SW 1271 (cell line): ENCODE measurements around the gene PDGFA.
"Not testable (repeated sequence)": the region's sequence is repeated elsewhere in the genome, so short reads cannot be mapped to it uniquely, and the experiment has no call there.

Source experiments
- DNase-seq, 2 experiments: peaks; one replicate each; lab custom pipeline; 2025; lab: John Stamatoyannopoulos, UW

The PDGFA gene

DNA sequence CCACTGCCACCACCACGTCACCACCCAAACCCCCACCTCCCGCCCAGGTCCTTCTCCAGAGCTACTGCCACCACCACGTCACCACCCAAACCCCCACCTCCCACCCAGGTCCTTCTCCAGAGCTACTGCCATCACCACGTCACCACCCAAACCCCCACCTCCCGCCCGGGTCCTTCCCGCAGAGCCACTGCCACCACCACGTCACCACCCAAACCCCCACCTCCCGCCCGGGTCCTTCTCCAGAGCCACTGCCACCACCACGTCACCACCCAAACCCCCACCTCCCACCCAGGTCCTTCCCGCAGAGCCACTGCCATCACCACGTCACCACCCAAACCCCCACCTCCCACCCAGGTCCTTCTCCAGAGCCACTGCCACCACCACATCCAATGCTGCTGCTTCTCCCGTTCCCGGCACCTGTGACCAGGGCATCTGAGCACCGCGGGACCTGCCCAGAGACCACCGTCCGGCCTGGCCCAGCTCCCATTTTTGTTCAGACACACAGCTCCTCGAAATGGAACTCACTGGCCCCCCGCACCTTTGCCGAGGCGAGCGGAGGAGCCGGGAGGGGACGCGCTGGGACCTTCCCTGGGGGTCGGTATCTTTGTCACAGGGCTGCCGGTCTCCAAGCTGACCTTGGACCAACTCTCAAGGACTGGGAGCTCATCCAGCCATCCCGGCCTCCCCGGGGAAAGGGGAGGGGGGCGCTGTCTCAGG is 32.7 kb upstream of the PDGFA start:
- DNase-seq = not testable (repeated sequence)

DNA sequence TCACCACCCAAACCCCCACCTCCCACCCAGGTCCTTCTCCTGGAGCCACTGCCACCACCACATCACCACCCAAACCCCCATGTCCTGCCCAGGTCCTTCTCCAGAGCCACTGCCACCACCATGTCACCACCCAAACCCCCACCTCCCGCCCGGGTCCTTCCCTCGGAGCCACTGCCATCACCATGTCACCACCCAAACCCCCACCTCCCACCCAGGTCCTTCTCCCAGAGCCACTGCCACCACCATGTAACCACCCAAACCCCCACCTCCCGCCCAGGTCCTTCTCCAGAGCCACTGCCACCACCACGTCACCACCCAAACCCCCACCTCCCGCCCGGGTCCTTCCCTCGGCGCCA is 31.9 kb upstream of the PDGFA start:
- not testable (repeated sequence) for DNase-seq

DNA sequence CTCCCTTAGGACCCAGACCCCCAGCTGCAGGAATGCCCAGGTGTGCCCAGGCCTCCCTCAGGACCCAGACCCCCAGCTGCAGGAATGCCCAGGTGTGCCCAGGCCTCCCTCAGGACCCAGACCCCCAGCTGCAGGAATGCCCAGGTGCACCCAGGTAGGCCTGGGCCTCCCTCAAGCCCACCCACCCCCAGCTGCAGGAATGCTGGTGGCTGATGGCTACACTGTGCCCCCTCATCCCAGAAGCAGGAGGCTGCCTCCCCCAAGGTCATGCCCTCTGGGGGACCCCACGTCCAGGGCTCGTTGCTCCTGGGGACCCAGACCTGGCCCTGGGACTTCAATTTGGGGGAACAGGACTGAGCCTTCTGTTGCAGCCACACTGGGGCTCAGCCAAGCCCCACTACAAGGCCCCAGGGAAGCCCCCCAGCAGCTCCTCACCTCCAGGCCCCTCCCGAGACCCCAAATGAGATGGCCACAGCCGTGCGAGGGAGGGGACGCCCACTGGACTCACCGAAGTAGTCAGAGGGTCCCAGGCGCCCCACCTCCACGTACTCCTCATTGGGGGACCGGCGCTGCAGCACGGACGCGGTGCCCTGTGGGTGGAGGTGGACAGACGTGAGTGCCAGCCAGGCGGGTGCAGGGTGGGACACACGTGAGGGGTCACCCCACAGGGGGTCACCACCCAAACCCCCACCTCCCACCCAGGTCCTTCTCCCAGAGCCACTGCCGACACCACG is 31.4 kb upstream of the PDGFA start:
- no peak for DNase-seq

DNA sequence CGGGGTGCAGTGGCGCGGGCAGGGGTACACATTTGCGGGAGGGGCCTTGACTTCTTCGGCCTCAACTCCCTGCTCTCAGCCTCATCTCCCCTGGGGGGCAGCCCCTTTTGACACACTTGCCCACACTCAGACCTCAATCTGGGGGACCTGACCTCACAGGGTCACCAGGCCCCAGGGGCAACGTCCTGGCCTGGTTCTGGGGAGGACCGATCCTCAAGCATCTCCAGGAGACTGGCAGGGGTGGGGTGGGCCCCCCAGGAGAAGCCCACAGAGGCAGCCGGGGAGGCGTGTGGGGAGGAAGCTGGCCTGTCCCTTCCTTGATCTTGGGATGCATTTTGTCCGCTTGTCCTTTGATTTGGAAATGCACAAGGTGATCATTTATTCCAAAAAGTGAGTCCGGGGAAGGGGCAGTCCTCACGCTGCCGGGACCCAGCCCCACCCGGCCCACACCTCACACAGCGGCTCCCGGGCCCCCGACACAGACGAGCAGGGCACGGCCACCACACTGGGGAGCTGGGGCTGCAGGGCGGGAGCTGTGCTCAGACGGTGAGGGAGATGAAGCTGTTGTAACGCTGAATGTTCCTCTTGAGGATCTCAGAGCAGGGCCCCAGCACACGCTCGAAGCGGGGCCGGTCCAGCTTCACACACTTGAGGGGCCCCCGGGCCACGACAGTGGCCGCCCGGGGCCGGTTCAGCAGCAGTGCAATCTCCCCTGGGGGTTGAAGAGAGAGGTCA is 30.4 kb upstream of the PDGFA start:
- no peak for DNase-seq

DNA sequence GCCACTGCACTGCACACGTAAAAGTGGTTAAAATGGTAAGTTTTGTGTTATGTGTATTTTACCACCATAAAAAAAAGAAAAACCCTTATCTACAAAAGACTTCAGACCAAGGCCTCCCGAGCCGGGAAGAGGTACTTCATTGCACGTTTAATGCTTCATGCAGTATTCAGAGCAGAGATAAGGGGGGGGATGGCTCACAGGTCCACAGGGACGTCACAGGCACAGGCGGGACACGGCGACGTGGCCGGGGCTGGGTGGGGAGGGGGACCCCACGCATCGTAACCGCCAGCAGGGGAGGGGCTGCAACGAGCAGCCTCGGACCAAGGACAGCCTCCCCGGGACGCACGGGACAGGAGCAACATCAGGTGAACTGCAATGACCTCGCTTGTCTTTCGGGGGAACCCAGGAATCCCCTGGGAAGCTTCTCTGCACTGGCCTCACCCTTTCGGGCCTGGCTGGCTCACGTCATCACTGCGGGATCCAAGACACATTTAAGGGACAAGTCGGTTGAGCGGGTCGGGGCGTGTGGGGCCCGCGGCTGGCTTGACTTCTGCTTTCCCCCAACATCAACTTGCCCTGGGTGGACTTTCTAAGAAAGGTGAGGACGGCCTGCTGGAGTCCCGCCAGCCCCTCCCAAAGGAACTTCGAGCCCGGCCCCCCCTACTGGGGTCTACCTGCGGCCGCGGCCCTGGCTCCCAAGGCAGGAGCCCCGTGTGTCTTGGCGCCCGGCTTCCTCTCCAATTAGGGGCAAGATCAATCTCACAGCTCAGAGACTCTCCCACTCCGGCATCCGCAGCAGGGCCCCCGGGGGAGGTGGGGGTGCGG is 29.6 kb upstream of the PDGFA start:
- DNase-seq = no peak

DNA sequence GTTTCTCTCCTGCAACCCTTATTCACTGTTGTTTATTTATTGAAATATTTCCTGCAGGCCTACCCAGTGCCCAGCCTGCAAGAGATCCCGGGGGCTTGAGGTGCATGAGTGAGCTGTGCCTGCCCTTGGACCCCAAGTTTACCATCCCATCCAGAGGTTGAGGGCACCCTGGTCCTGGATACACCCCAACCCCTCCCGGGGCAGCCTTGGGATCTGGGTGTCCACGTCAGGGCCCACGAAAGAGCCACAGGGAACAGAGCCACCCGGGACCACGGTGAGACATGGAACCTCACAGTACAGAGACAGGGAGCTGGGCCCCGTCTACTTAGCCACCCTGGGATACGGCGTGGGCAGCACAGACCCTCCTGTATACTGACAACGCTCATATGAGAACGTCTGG is 28.8 kb upstream of the PDGFA start:
- DNase-seq = no peak

DNA sequence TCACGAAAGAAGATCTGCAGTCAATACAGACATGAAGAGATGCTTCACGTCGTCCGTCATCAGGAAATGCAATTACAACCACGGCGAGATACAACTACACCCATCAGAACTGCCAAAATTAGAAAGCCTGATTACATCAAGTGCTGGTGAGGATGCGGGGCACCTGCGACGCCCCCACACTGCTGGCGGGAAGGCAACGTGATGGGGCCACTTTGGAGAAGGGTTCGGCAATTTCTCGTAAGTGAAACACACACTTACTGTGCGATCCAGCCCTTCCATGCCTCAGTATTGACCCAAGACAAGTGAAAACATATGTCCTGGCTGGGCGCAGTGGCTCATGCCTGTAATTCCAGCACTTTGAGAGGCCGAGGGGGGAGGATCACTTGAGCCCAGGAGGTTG is 25.8 kb upstream of the PDGFA start:
- DNase-seq = no peak

DNA sequence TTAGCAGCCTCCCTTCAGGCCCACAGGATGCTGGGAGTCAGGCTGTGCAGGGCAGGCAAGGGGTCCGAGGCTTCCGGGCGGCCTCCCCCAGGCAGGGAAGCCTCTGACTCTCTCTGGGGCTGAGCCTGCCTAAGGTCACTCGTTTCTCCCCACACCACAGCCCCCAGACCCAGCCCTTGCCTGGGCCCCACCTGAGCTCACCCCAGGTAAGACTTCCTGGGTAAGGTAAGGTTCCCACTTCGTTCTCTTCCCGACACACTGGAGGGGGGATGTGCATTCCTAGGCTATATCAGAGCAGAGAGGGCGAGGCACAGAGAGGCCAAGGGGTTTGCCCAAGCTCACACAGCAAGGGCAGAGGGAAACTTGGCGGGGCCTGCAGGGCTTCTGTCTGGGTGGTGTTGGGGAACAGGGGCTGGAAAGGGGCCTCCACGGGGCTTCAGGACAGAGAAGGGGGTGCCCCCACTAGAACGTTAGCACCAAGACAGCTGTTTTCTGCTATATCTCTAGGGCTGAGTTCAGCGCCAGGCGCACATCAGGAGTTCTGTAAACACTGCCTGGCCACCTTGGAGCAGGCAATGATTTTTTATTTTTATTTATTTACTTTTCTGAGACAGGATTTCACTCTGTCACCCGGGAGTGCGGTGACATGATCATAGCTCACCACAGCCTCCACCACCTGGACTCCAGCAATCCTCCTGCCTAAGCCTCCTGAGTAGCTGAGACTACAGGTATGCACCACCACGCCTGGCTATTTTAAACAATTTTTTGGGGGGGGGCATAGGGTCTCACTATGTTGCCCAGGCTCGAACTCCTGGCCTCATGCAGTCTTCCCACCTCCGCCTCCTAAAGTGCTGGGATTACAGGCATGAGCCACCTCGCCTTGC is 24.9 kb upstream of the PDGFA start:
- DNase-seq = no peak

DNA sequence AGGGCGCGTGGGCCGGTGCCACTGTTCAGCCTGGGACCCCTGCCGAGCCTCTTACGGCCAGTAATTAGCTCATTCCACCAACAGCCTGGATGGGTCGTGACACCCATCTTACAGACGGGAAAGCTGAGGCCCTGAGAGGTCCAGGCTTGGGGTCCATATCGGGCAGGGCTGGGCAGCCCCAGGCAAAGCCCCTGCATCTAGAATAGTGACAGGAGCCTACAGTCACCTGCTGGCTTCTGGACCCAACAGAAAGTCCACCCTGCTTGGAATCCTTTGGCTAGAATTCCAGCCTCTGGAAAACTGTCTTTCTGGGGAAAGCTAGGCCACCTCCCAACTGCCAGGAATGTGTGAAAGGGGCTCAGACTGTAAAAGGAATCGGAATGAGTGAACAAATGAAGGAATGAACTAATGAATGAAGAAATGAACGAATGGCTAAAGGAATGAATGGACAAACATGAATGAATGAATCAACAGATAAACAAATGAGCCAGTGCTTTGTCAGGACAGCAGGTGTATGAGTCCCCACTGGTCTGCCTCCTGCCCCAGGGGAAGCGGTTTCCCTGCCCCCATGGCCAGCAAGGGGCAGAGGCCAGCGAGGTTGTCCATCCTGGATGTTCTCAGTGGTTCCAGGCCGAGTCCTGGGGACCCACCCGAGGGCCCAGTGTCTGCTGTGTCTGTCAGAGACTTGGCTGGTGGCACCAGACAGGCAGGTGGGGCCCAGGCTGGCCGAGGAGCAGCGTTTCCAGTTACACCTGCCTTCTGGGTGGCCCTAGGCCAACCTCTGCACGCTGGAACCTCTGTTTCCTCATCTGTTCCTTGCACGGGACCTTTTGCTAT is 24.1 kb upstream of the PDGFA start:
- no peak for DNase-seq

DNA sequence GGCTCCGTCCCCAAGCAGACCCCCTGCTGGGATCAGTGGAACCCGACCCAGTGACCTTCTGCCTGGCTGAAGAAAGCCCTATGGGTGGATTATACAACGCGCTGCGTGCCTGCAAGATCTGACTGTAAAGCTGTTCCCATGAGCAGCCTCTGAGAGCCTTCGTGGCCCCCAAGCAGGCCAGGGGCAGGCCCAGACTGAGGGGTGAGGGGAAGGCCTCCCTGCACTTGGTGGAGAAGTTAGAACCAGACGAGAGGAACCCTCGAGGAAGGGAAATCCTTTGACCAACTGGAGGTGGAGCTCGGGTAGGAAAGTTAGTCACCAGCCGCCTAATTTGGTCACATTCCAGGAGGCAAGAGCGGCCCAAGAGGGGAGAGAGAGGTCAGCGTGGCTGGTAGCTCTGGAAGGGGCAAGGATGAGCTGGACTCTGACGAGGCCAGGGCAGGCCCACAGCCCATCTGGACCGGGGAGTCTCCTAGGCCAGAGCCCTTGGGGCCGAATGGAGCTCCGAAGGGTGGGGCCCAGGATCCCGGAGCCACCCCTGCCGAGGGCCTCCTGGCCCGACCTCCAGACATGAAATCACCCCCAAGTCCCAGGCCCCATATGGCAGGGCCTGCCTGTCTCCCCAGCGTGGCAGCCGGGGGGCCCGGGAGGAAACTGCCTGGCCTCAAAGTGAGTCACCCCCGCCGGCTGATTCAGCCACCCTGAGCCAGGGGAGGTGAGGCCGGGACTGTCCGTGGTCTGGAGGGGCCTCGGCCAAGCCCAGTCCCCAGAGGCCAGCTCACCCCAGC is 23.3 kb upstream of the PDGFA start:
- DNase-seq = peak; percentile 88 to 89

DNA sequence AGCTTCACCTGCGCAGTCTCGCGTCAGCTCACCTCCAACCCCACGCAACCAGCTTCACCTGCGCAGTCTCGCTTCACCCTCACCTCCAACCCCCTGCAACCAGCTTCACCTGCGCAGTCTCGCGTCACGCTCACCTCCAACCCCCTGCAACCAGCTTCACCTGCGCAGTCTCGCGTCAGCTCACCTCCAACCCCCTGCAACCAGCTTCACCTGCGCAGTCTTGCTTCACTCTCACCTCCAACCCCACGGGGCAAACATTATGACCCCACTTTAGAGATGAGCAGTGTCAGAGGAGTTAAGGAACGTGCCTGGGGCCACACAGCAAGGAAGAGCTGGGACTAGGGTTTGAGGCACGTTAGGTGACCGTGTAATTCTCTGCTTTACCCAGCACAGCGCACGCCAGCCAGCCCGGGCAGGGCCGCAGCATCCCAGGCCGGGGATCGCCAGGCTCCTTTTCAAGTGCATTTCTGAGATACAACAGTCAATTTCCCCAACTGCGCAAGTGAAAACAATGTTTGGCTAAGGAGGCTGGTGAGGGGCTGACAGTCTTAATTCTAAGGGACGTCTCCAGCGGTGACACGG is 22.6 kb upstream of the PDGFA start:
- DNase-seq = no peak

DNA sequence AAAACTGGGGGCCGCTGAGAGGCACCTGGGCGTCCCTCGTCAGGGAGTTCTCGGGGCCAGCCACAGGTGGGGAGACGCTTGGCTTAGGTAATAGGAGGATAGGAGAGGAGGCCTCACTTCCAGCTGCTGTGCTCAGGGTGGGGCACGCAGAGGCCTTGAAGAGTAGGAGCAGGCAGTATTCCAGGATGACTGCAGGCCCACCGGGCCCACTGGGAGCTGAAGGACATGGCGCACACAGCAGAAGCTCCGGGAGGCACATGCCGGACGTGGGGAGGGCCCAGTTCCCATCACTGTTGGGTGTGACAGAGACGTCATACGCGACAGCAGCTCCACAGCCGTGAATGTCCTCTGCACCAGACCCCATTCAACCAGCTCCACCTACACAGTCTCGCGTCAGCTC is 22.0 kb upstream of the PDGFA start:
- no peak for DNase-seq

DNA sequence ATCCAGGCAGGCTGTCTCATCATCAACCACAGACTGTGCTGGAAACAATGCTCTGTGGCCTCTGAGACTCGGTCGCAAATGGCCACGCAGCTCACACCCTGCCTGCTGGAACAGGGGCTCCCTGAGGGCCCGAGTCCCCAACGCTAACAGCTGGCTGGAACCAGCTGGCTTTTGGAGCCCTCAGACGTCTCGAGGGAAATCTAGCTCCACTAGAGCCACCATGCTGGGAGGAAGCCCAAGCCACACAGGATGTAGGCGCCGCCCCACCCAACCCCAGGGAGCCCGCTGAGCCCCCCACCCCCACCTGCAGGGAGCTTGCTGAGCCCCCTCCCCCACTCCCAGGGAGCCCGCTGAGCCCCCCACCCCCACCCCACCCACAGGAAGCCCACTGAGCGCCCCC is 21.4 kb upstream of the PDGFA start:
- DNase-seq = no peak

DNA sequence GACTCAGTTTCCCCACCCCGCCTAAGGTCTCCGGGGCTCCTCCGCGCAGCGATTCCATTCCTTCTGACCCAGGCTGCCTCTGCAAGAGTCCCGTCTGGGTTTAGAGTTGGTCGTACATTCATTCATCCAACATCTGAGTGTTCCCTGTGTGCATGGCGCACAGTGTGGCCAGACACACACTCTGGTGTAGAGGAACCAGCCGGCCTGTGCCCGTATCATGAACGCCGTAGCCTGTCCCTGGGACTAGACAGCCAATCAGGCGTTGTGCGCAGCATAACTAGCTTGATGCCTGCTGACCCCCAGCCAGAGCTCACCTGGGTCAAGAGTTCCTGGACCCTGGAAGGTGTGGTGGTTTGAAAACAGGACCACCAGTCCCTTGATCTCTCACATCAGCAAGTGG is 20.9 kb upstream of the PDGFA start:
- no peak for DNase-seq

DNA sequence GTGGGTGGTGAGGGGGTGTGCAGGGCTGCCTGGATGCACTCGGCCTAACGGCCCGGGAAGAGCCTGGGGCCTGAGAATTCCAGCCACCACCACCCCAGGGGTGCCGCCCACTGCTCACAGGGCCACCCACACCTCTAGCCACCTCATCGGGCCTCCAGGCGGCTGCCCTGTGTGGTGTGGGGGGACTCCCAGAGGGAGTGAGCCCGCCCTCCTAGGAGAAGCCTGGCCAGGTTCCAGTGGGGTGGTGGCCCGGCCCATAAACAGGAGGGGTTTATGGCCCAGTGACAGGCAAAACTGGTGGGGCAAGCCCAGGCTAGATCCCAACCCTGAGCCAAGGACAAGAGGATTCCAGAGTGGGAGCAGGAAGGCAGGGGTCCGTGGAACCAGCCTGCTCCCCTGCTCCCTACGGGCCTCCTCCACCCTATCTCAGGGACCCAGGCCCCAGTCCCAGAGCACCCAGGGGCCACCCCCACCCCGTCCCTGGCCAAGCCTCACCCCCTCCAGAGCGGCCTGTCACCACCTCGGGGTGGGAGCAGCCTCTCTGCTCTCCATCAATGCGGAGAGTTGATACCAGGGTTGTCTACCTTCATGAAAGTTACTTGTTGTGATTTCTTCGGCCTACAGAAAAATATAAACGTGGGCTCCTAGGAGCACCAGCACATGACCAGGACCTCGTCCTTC is 20.2 kb upstream of the PDGFA start:
- peak; percentile 32 to 40 for DNase-seq

DNA sequence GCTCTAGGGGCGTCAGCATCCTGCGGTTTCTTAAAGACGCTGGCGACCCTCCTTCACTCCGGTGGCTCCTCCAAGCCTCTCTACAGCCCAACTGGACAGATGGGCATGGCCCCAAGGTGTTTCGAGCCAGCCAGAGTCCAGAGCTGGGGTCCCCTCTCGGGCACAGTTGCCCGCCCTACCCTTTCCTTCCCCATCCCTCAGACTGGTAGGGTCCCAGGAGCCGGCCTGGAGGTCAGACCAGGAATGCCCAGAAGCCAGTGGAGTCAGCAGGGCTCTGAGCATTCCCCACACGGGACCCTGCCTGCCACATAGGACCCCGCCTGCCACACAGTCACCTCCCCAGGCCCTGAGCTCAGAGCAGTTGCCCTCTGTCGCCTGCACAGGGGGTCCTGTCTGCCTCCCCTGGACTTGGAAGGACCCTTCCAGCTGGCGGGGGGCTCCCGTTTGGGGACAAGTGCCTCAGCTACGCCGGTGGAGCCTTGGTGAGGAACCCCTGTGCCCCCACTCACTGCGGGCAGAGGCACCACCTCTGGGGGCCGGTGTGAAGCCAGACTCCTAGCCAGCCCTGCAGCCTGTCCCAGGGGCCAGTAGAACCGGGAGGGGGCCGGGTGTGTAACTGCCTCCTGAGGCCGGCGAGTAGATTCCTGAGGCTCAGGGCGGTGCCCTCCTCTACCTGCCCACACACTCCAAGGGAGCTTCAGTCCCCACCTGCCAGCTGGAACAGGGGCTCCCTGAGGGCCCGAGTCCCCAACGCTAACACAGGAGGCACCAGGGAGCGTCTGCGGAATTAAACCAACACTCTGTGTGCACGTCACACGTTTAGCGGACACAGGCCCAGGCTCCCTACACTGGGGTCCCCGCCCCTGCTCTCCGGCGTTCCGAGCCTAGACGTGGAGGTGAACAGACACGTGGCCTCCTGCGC is 19.4 kb upstream of the PDGFA start:
- DNase-seq = no peak

DNA sequence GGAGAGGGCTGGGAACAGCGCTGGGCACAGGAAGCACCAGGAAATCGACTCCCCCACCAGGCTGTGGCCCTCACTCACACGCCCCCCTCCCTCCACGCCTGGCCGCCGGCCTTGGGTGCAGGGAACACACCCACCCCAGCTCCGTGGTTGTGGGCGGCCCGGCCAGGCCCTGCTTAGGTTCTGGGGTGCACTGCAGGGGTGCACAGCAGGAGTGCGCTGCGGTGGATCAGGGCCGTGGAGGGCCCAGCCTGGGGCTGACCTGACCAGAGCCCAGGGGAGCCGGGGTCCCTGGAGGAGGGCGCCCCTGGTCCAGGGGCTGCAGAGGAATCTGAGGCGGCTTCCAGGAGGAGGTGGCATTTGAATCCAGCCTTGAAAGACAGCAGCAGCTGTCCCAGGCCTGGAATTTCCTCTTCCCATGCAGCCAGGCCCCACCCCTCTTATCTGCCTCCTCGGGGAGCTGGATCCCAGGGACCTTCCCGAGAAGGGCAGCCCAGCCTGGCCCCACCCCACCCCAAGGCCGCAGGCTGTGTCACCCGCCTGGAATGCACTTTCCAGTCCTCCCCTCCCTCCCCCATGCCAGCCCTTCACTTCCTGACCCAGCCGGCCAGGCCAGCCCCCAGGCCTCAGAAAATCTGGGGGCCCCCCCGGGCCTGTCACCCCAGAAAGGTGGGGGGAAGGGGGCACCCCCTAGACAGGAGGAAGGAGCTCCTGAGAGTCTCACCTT is 18.4 kb upstream of the PDGFA start:
- DNase-seq = peak; percentile 89 to 94
